GM19023 (cell line): ENCODE results near the gene RCHY1.

ENCODE experiments used
- ATAC-seq: cut with Tn5 transposase; IDR thresholded peaks from one replicate; pipeline ENCODE4 v1.9.1; 2021; ENCODE audit warnings: mild to moderate bottlenecking, moderate library complexity; ENCODE audit not compliant: unreplicated experiment

RCHY1 gene

DNA sequence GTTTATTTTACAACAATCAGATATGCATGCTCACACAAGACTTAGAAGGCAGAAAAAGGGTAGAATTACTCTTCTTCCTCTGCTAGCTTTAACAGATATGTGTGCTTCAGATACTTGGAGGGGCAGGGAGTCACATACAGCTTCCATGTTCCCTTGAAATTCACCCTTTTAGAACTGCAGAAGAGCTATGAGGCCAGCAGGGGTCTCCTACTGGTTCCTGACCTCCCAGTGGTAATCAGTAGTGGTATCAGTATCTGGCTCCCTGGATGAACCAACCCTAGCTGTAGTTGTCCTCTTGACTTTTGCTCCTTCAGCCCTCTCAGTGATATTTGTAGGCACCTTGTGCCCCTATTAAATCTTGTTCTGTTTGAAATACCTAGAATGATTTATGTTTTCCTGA is 81.5 kb downstream of the RCHY1 start:
- no peak for ATAC-seq

DNA sequence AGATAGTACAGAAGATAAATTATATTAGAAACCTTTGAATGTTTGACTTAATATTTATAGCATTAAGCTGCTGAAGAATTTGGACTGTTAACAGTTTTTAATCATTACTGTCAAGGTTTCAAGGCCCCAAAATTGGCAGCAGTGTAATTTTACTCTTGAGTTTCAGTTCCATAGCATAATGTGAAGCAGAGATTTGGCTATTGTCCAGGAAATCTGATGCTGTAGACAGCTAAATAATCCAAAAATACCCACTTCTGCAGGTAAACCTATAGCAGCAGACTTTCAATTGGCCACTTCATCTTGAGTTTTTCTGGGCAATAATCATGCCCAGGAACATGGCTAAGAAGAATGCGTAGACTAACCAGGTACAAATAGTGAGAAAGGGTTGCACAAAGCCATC is 85.0 kb downstream of the RCHY1 start:
- no peak for ATAC-seq
